Activated CD4-positive, CD25-positive, alpha-beta regulatory T cell (primary cell): ENCODE measurements around the gene AGBL5.

ENCODE experiments used
- DNase-seq, 4 experiments: peaks; one replicate each; lab custom pipeline; 2025; lab: John Stamatoyannopoulos, UW

The AGBL5 gene

GRCh38 chr2:27024812-27025211 lies 26.7 kb upstream of the AGBL5 start:
- DNase-seq, result no peak

DNA sequence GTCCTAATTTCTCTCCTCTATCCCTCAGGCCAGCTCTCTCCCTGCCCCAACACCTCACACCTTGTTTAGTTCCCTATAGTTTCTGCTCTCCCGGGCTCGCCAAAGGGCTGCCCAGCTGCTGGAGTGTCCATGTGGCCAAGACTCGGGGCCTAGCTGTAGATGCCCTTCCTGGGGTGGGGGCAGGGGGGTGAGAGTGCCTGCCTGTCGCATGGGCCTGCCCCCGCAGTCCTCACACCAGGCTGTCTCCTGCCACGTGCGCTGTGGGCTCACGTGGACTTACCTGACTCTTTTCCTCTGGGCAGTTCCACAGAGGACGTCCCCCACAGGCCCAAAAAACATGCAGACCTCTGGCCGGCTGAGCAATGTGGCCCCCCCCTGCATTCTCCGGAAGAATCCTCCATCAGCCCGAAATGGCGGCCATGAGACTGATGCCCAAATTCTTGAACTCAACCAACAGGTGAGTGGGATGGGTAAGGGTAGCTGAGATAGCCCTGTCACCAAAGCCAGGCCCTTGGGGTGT lies 26.1 kb upstream of the AGBL5 start:
- DNase-seq, result no peak

DNA sequence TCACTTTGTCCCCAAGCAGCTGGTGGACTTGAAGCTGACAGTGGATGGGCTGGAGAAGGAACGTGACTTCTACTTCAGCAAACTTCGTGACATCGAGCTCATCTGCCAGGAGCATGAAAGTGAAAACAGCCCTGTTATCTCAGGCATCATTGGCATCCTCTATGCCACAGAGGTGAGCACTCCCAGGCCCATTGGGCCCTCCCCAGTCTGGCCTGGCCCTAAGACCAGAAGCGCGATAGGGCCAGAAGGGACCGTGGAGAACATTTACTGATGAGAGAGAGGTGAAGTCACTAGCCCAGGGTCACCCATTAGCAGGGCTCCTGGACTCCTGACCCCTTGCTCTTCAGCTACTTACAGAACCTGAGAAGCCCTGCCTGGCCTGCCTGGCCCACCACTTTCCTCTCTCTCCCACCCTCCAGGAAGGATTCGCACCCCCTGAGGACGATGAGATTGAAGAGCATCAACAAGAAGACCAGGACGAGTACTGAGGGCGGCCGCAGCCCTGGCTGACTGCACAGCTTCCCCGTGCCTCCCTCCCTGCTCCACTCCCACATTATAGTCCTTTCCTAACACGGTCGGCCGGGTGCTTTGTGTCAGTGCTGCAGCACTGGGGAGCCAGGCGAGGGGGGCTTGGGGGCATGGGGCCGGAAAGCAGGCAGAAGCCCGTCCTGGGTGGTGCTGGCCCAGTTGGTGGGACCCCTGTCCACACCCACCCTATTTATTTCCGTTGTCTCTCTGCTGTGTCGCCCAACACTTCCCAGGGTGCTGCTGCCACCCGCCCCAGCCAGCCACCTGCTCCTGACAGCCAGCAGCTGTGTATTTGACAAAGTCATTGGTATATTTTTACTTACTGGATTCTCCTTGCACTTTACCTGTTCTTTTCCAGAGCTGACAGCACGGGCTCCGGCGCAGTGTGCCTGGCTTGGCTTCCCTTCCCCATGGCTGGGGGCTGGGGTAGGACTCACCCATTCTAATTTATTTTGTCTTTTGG lies 25.3 kb upstream of the AGBL5 start:
- no peak for DNase-seq

DNA sequence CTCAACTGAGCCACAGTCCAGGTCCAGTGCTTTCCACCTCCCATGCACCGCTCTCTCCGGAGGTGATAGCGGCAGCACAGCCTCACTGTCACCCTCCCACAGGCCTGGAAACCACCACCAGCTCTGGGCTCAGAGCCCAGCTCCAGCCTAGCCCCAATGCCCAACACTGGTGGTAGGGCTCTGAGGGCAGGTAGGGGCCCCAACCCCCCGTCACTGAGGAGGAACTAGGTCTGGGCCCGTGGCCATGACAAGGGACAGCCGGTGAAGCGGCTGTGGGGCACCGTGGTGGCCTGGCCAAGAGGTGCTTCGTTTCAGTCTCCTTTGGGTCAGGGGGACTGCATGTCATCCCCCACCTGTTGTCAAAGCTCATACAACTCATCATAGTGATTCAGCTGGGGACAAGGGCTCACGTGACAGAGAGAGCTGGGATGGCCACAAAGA lies 24.2 kb upstream of the AGBL5 start:
- DNase-seq, result no peak

GRCh38 chr2:27029051-27029450 lies 22.4 kb upstream of the AGBL5 start:
- no peak for DNase-seq

GRCh38 chr2:27032495-27033252 lies 18.8 kb upstream of the AGBL5 start, which contains the start of gene TMEM214:
Gene TMEM214 (plus strand): TSS chr2:27032965. CDS start chr2:27033016, 51 bp downstream.
- peak; percentile 58 to 71 (median 66) for DNase-seq

DNA sequence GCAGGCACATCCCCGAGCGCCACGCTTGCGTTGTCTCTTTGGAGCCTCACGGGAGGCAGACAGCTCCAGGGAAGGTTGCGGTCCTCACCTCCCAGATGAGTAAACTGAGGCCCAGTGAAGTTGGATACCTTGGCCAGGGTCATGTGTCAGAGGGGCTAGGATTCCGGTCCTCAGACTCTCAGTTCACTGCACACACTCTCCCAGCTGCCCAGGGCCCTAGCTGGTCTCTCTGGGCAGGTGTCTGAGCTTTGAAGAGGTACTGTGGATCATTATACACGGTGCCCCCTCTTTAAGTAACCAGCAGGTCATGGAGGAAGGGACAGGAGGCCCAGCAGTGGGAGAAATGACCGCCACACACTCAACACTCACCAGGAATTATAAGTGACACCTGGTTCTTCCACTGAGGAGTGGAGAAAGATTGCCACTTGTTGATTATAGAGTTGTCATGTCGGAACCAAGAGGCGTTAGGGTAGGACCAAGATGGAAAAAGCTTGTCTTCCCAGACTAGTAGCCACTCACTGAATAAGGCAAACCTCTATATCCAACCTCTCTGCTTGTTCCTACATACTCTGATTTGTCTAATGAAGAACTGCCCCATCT lies 18.1 kb upstream of the AGBL5 start:
- no peak for DNase-seq

DNA sequence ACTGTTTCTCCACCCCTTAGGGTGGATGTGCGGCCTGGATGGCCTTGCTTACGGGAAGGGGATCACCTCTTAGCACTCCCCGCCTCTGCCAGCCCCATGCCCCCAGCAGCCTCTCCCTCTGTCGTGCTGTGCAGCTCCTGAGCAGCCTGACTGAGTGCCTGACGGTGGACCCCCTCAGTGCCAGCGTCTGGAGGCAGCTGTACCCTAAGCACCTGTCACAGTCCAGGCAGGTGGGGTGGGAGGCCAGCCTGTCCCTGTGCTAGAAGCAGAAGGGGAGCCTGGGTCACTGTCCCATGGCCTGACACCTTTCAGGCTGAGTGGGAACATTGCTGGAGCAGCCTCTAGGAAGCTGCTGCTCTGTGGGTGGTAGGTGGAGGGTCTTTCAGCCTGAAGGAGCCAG lies 13.5 kb upstream of the AGBL5 start:
- no peak for DNase-seq

DNA sequence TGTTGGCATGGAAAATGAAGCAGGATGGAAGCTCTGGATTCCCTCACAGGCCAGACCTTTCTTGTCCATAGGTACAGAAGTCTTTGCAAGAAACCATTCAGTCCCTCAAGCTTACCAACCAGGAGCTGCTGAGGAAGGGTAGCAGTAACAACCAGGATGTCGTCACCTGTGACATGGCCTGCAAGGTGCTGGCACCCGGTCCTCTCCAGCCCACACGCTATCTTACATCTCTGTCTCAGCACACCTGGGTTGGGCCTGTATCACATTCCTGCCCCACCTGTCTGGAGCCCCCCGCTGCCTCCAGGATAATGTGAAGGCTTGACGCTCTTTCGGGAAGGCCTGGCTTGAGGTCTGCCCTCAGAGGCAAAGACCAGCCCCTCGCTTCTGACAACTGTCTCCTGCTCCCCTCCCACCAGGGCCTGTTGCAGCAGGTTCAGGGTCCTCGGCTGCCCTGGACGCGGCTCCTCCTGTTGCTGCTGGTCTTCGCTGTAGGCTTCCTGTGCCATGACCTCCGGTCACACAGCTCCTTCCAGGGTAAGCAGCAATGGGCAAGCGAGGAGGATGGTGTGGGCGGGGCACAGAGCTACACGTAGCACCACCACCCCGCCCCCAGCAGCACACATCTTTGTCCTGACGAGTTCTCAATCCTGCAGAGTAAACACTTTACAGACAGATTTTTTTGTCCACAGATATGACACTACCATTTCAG lies 12.7 kb upstream of the AGBL5 start:
- DNase-seq, result no peak

DNA sequence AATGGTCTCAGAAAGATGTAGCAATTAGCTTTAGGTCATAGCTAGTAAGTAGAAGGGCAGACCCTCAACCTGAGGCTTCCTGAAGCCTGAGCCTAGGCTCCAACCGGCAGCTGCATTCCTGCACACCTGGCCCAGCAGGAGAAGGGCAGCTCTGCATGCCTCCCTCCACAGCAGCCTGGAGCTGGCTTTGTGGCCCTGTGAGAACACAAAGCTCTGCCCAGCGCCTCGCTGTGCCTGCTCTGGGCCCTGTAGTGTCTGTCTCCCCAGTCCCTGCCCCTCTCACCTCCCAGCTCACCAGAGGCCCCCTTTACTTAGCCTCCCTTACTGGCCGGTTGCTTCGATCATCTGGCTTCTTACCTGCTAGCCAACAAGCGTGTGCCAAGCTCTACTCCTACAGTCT lies 12.0 kb upstream of the AGBL5 start:
- DNase-seq, result no peak

- DNase-seq, result no peak
Observed at GRCh38 chr2:27039871-27040270, 11.6 kb upstream of the AGBL5 start.

DNA sequence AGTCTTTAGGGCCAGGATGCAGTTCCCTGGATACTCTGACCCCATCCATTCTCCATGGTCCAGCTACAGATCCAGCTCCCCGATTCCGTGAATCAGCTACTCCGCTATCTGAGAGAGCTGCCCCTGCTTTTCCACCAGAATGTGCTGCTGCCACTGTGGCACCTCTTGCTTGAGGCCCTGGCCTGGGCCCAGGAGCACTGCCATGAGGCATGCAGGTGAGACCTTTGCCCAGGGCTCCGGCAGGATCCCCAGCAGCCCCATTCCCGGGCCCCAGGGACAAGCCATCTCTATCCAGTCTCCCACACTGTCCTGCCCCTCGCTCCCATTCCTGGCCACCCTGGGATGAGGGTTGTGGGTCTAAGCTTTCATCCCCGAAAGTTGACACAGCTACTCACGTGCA lies 11.2 kb upstream of the AGBL5 start:
- DNase-seq, result no peak

DNA sequence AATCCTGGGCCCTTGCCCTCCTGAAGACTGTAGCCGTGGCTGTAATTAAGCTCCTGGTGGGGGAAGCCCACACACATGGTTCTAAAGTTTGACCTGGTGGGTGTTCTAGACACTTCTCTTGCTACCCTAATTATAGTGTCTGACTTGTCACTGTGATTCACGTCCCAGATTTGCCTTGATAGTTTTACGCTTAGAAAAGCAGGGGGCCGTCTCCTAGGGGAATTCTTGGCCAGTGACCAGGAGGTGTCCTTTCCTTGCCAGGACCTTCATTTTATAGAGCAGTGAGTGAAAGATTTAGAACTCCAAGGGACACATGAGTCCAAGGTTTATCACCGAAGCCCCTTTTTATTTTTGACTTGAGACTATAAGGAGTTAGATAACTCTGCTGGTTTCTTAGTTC lies 9.7 kb upstream of the AGBL5 start:
- no peak for DNase-seq

GRCh38 chr2:27042159-27042661 lies 9.3 kb upstream of the AGBL5 start:
- DNase-seq, result no peak

- DNase-seq, result no peak
Observed at GRCh38 chr2:27042985-27043634, 8.4 kb upstream of the AGBL5 start.

- peak in 2 of 4 experiments; percentile 27 to 44 for DNase-seq
Observed at GRCh38 chr2:27049422-27050280, 1.8 kb upstream of the AGBL5 start.

DNA sequence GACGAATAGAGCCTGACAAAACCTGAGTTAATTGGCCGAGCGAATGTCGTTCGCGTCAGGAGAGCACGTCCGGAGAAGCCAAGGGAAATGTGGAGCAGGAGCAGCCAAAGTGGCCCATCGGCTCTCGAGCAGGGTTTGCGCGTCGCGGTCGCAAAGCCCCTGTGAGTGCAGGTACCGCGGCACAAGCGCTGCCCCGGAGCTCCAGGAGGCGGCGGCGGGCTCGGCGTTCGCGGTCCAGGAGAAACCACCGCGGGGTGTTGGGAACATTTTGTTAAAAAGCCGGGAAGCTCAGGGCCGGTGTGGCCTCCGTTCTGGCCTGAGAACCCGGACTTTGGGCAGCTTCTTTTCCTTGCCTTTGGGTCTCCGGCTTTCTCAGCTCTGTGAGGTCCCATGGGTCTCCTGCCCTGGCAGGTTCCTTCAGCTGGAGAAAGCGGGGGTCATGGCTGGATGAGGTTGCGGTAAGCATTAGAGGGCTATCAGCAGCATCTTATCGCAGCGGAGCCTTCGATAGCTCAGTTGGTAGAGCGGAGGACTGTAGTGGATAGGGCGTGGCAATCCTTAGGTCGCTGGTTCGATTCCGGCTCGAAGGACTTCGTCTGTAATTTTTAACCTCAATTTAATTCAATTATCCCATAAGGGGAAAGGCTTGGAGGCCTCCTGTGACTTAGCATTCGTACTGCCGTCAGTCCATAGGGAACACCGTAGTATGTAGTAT lies 1.0 kb upstream of the AGBL5 start:
- DNase-seq, result peak; percentile 73 to 89 (median 78)

GRCh38 chr2:27051902-27052645 lies 606 bp downstream of the AGBL5 start:
- no peak for DNase-seq
